GM19351 (cell line): ENCODE data around the gene DPM1.

Source experiments
- ATAC-seq: cut with Tn5 transposase; IDR thresholded peaks from one replicate; pipeline ENCODE4 v1.9.1; 2021; ENCODE audit warnings: mild to moderate bottlenecking, moderate library complexity; ENCODE audit not compliant: unreplicated experiment

Gene DPM1

GRCh38 chr20:50903353-50904051, 54.8 kb downstream of the DPM1 start:
- ATAC-seq = no peak

DNA sequence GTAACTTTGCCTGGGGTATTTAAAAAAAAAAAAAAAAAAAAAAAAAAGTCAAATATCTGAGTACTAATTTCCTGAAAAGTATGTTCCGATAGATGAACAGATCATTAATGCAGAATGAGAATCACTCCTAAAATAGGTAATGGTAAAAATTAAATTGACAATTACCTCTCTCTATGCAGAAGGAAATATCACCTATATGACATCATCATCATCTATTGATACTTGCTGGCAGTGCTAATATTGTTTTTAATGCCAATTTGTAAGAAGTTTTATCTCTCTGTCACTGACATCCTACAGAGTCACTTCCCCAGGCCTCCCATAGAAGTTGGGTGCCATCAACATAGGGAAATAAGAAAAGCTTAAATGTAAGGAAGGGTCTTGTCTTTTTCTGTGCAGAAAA, 57.0 kb downstream of the DPM1 start:
- ATAC-seq = no peak

DNA sequence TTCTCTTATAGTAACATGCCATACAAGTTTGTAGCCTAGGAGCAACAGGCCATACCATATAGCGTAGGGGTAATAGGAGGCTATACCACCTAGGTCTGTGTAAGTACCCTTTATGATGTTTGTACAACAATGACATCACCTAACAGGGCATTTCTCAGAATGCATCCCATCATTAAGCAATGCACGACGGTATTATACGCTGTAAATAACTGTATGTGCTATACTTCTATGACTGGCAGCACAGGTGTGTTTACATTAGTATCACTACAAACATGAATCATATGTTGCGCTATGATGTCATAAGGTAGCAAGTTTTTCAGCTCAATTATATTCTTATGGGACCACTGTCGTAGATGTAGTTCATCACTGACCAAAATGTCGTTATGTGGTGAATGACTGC, 58.1 kb downstream of the DPM1 start:
- ATAC-seq = no peak

- ATAC-seq = no peak
Observed at GRCh38 chr20:50898475-50898874, 59.9 kb downstream of the DPM1 start.

DNA sequence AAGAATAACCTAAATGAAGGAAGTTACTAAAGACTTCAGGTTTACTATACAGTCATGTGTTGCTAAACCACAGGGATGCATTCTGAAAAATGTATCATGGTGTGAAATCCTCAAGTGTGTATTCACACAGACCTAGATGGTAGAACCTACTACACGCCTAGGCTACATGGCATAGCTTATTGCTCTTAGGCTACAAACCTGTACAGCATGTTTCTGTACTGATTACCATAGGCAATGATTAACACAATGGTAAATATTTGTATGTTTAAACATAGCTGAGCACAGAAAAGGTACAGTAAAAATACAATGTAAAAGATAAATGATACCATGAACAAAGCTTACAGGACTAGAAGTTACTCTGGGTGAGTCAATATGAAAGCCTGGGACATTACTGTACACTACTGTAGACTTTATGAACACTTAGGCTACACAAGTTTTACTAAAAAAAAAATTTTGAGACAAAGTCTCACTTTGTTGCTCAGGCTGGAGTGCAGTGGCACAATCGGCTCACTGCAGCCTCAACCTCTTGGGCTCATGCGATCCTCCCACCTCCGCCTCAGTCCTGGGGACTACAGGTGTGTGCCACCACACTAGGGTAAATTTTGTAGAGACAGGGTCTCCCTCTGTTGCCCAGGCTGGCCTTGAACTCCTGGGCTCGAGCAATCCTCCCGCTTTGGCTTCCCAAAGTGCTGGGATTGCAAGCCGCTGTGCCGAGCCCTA, 63.1 kb downstream of the DPM1 start:
- ATAC-seq = no peak

DNA sequence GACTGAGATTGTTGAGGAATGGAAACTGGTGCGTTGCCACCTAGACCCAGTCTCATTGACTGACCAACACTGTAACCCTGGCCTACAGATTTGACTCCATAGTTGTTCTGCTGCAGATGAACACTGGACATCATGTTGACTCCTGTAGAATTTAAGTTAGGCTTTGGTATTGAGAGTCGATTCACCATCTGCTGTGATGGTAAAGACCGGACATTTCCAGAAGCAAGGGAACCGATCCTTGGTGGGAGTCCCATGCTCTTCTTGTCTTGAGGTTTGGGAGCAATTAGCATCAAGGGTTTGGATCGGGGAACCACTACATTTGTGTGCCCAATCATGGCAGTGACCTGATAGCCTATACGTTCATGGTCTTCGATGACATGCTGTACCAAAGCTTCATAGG, 64.7 kb downstream of the DPM1 start:
- ATAC-seq = no peak

GRCh38 chr20:50892394-50892793, 65.9 kb downstream of the DPM1 start:
- no peak for ATAC-seq

- ATAC-seq = no peak
Observed at GRCh38 chr20:50891138-50891537, 67.2 kb downstream of the DPM1 start.

DNA sequence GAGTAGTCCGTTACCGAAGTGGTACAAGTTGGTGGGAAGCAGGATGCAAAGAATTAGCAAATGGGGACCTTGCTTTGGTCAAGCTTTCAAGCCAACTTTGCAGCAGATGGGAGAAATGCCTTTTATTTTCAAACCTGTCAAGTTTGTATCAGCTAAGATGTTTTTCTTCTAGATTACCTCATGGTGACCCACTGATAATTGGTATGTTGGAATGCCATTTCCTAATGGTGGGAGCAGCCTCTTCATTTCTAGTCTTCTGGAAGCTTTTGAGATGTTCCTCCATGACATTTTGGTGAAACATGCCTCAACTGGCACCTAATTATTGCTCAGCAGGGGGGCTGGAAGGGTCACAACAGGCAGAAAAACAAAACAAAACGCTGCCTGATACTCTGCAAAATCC, 70.8 kb downstream of the DPM1 start:
- ATAC-seq = no peak

DNA sequence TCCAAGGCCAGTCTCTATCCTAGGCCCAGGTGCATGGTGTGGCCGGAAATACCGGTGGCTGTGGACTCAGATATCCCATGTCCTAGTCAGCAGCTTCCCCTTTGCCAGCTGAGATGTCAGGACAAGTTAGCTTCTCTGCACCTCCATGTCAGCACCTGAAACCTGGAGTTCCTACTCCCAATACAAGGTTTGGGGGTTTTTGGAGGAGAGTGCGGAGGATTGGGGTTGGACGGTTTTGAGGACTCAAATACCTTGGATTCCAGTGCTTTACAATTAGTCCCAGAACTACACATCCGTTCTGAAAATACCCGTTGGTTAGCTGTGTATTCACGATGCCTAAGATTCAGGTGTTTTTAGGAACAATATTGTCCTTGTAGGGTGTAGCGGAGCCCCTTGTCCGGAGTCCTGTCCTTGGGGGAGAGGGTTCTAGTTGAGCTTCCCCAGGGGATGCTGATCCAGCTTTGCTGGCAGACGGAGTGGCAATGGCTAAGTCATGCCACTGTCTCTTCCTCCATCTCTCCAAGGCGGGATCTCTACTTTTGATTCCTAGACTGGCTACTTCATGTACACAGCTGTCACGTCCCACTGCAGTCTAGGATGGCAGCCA, 72.0 kb downstream of the DPM1 start:
- ATAC-seq = no peak

DNA sequence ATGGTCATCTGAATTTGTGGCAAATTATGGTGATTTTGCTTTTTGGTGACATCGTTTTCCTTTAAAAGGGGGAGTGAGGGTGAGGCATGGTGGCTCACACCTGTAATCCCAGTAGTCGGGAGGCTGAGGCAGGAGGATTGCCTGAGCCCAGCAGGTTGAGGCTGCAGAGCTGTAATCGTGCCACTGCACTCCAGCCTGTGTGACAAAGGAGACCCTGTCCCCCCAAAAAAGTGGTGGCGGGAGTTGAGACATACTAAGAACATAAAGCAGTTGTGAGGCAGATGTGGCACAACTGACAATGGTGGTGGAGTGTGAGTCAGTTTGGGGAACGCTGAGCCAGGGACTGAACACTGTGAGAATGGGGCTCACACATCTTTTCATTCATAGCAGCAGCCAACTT, 72.6 kb downstream of the DPM1 start:
- ATAC-seq = no peak

GRCh38 chr20:50885068-50885467, 73.3 kb downstream of the DPM1 start:
- no peak for ATAC-seq
